Adrenal gland (tissue), 12 donors: ENCODE measurements around the gene FAM228B. TPM values are rescaled to one million over a fixed set of nuclear protein-coding genes. Genes with fewer than 3 reads are reported as not detected.
"Not testable (repeated sequence)": the region's sequence is repeated elsewhere in the genome, so short reads cannot be mapped to it uniquely, and the experiment has no call there.

ENCODE experiments used
- DNase-seq, 7 donors: peaks; one replicate each; pipeline ENCODE4 v3.0.0-alpha.2; 2019 to 2020
- H3K27ac ChIP-seq, 5 donors: fragments of 200-600 bp; sonication (generic) in 4 of 5; 1 replicate in 3 of 5; 2 replicates in 2 of 5; pipeline versions ENCODE4 v1.5.1 to v1.8.0; 2016 to 2020; ENCODE audit warnings: mild to moderate bottlenecking in 1 of 5
- H3K27me3 ChIP-seq: fragments of 200-600 bp; 2 replicates; pipeline ENCODE4 v1.8.0; 2021
- H3K36me3 ChIP-seq, 2 donors: fragments of 200-600 bp; replicated peaks in 1 of 2; 1 replicate in 1 of 2; 2 replicates in 1 of 2; pipeline versions ENCODE4 v1.5.1 to v1.8.0; 2018 to 2022
- H3K4me1 ChIP-seq, 2 donors: fragments of 200-600 bp; replicated peaks in 1 of 2; 1 replicate in 1 of 2; 2 replicates in 1 of 2; pipeline versions ENCODE4 v1.5.1 to v1.8.0; 2018 to 2021
- H3K4me3 ChIP-seq, 4 donors: fragments of 200-600 bp; sonication (generic) in 3 of 4; one replicate each; pipeline ENCODE4 v1.5.1; 2016 to 2018
- H3K9me3 ChIP-seq, 3 donors: fragments of 200-600 bp; sonication (generic) in 1 of 3; replicated peaks in 1 of 3; 1 replicate in 2 of 3; 2 replicates in 1 of 3; pipeline versions ENCODE4 v1.5.1 to v1.8.0; 2016 to 2021
- POLR2A ChIP-seq, 2 donors: fragments of 450-650 bp; IDR thresholded peaks; one replicate each; pipeline ENCODE4 v1.6.1; 2017; ENCODE audit warnings: antibody characterized with exemption in 2 of 2, mild to moderate bottlenecking in 2 of 2, moderate library complexity in 1 of 2
- WGBS, 4 donors: extraction: QIAGEN DNeasy Blood & Tissue Kit in 2 of 4; methylation state at CpG; one replicate each; pipeline versions ENCODE4 v1.1.5 to v1.1.7; 2013 to 2017; 5-methylcytosine and 5-hydroxymethylcytosine counted together
- intact Hi-C, 2 donors: fragments of 100-400 bp; cut with DNase I; formaldehyde crosslinking; loops; one replicate each; pipeline versions ENCODE4 v1.14.1 to v1.15.0; 2022 to 2023
- polyA plus RNA-seq, 3 donors: library from polyadenylated mRNA; stranded (reverse); fragments of 200-250 nt in 2 of 3; fragments of 350-450 nt in 1 of 3; fragmentation: Illumina TruSeq in 1 of 3; extraction: RNeasy Lipid Tissue Mini Kit (QIAGEN cat#74804) in 1 of 3; gene quantifications; one replicate each; pipeline ENCODE4 v1.2.3, GENCODE V29; 2013 to 2014
- total RNA-seq, 9 donors: library from RNA; depleted of rRNA in 4 of 9; stranded (reverse); fragments of >200 nt in 4 of 9; fragments of 120-200 nt in 1 of 9; fragmentation: NEBNext Ultra II Directional in 1 of 9; extraction: Animal tissue kit (Norgen Biotek cat#: 25700) in 1 of 9; gene quantifications; one replicate each; pipeline versions ENCODE4 v1.1.0 to v1.2.4, GENCODE V29; 2013 to 2023
- TF ChIP-seq, protein P1 (sequence below), 6 experiments: fragments of 450-650 bp in 4 of 6; fragments of 200-600 bp in 2 of 6; sonication (generic) in 1 of 6; IDR thresholded peaks; 1 replicate in 5 of 6; 2 replicates in 1 of 6; pipeline versions ENCODE4 v1.5.1 to v1.8.0; 2016 to 2021; ENCODE audit warnings: antibody characterized with exemption in 6 of 6, mild to moderate bottlenecking in 2 of 6, moderate library complexity in 1 of 6
- donor health status: healthy with polysubstance abuse.
- donor health status: Bipolar disorder and iron deficiency.
- donor health status: DM: yes; HTN: yes; CAD: no.
- donor health status: DM: no; HTN: no; CAD: no.
- donor health status: DM: no; HTN: no; CAD: no.
- donor health status: DM: yes; HTN: yes; CAD: no.

The FAM228B gene
- total and polyA plus RNA-seq, 12 donors = 1.9 to 141 (median 29.2) TPM

DNA sequence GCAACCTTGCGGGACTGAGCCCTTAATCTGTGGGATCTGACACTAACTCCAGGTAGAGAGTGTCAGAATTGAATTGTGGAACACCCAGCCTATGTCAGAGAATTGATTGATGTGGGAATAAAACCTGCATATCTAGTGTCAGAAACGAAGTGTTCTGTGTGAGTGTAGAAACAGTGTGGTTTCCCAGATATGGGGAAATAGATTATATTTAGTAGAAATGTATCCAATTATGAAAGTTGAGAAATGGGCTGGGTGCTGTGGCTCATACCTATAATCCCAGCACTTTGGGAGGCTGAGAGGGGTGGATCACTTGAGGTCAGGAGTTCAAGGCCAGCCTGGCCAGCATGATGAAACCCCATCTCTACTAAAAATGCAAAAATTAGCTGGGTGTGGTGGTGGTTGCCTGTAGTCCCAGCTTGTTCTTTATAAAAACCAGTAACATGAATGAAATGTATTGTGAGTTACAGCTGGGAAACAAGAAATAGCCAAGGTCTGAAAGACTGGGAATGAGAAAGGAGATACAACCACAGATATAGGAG lies 34.4 kb upstream of the FAM228B start:
- H3K27me3 ChIP-seq = no peaks in the 10 kb centered on the region
- DNase-seq = no peak
- 67 to 85% (median 79%) methylated on average over 2 of the region's 2 CpGs for WGBS, 4 donors
- peaks cover 0 to 6% of the 10 kb centered on the region in 2 donors for H3K36me3 ChIP-seq
- no peak overlapping the region for H3K27ac ChIP-seq
- no peak for TF ChIP-seq POLR2A (IDR thresholded peaks at IDR 0.05)
- TF ChIP-seq, protein P1, sequence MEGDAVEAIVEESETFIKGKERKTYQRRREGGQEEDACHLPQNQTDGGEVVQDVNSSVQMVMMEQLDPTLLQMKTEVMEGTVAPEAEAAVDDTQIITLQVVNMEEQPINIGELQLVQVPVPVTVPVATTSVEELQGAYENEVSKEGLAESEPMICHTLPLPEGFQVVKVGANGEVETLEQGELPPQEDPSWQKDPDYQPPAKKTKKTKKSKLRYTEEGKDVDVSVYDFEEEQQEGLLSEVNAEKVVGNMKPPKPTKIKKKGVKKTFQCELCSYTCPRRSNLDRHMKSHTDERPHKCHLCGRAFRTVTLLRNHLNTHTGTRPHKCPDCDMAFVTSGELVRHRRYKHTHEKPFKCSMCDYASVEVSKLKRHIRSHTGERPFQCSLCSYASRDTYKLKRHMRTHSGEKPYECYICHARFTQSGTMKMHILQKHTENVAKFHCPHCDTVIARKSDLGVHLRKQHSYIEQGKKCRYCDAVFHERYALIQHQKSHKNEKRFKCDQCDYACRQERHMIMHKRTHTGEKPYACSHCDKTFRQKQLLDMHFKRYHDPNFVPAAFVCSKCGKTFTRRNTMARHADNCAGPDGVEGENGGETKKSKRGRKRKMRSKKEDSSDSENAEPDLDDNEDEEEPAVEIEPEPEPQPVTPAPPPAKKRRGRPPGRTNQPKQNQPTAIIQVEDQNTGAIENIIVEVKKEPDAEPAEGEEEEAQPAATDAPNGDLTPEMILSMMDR (IDR thresholded peaks at IDR 0.05) = no peak
- H3K9me3 ChIP-seq = no peaks in the 10 kb centered on the region
- H3K4me3 ChIP-seq = no peak overlapping the region
- intact Hi-C loops = loop anchor here (10.0 kb wide), 1 partner anchor 264 kb away; no protein-coding TSS in a partner anchor
- H3K4me1 ChIP-seq = peaks cover 0 to 8% of the 10 kb centered on the region in 2 donors

DNA sequence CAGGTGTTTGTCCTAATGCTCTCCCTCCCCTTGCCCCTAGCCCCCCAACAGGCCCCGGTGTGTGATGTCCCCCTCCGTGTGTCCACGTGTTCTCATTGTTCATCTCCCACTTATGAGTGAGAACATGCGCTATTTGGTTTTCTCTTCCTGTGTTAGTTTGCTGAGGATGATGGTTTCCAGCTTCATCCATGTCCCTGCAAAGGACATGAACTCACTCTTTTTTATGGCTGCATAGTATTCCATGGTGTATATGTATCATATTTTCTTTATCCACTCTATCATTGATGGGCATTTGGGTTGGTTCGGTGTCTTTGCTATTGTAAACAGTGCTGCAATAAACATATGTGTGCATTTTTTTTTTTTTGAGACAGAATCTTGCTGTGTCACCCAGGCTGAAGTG lies 30.0 kb upstream of the FAM228B start:
- intact Hi-C loops = not testable (repeated sequence)
- 87 to 100% (median 97%) methylated on average over 4 to 5 of the region's 5 CpGs for WGBS, 4 donors

DNA sequence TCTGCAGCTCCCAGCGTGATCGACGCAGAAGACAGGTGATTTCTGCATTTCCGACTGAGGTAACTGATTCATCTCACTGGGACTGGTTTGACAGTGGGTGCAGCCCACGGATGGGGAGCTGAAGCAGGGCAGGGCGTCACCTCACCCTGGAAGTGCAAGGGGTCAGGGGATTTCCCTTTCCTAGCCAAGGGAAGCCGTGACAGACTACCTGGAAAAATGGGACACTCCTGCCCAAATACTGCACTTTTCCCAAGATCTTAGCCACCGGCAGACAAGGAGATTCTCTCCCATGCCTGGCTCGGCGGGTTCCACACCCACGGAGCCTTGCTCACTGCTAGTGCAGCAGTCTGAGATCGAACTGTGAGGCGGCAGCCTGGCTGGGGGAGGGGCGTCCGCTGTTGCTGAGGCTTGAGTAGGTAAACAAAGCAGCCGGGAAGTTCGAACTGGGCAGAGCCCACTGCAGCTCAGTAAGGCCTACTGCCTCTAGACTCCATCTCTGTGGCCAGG lies 28.0 kb upstream of the FAM228B start:
- DNase-seq, H3K9me3 ChIP-seq, intact Hi-C loops, H3K4me1 ChIP-seq, H3K27me3 ChIP-seq, H3K27ac ChIP-seq, H3K4me3 ChIP-seq: not testable (repeated sequence)
- 86 to 93% (median 88%) methylated on average over 14 to 17 of the region's 17 CpGs for WGBS, 4 donors
- peaks cover 0 to 14% of the 10 kb centered on the region in 2 donors for H3K36me3 ChIP-seq

More for the DNA sequence above, 30.0 kb upstream of the FAM228B start:
- not testable (repeated sequence) for H3K4me1 ChIP-seq, H3K9me3 ChIP-seq, H3K27ac ChIP-seq, DNase-seq, H3K4me3 ChIP-seq, H3K27me3 ChIP-seq
- peaks cover 0 to 14% of the 10 kb centered on the region in 2 donors for H3K36me3 ChIP-seq

DNA sequence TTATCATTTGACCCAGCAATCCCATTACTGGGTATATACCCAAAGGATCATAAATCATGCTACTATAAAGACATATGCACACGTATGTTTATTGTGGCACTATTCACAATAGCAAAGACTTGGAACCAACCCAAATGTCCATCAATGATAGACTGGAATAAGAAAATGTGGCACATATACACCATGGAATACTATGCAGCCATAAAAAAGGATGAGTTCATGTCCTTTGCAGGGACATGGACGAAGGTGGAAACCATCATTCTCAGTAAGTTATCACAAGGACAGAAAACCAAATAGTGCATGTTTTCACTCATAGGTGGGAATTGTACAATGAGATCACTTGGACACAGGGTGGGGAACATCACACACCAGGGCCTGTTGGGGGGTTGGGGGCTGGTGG lies 22.5 kb upstream of the FAM228B start:
- intact Hi-C loops = not testable (repeated sequence)
- WGBS, 4 donors = 90 to 96% (median 91%) methylated on average over 2 of the region's 2 CpGs

DNA sequence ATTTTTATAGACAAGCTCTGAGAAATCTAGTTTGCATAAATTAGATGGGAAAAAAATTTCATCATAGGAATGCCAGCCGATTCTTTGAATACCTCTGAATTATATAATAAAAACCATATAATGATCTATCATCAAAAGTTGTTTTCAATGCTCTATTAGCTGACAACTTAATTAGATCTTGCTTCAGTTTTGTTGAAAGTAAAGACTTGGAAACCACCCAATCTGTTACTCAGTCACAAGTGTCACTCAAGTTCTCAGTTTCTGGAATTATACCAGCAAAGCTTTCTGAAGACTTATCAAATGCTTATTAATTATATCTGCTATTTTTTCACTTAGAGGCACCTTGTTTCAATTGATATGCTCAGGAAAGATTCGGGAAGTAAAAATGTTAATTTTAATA lies 21.3 kb upstream of the FAM228B start:
- 65 to 96% (median 93%) methylated on average over 2 of the region's 2 CpGs for WGBS, 4 donors
- no peak for TF ChIP-seq POLR2A (IDR thresholded peaks at IDR 0.05)
- TF ChIP-seq, protein P1 (IDR thresholded peaks at IDR 0.05) = no peak
- intact Hi-C loops = no loop called here
- H3K36me3 ChIP-seq = no peaks in the 10 kb centered on the region
- no peaks in the 10 kb centered on the region for H3K4me1 ChIP-seq
- H3K27ac ChIP-seq = no peak overlapping the region
- H3K4me3 ChIP-seq = no peak overlapping the region
- H3K9me3 ChIP-seq = no peaks in the 10 kb centered on the region
- no peak for DNase-seq
- H3K27me3 ChIP-seq = no peaks in the 10 kb centered on the region

More for the DNA sequence above, 22.5 kb upstream of the FAM228B start:
- not testable (repeated sequence) for H3K4me1 ChIP-seq, H3K27ac ChIP-seq, H3K36me3 ChIP-seq, H3K4me3 ChIP-seq, DNase-seq, H3K9me3 ChIP-seq, H3K27me3 ChIP-seq

DNA sequence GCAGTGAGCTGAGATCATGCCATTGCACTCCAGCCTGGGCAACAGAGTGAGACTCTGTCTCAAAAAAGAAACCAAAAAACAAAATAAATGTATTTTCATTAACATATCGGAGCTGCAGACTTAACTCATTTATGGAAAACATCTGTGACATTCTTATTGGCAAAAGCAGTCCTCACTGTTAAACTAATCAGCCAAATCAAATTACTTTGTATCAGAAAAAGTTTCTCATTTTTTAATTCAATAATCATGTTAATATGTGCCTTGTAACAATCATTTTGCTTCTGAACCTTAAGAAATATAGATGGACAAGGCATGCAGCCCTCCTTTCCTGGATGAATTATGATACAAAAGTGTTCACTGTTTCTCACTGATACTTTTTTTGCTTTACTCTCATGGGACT lies 20.6 kb upstream of the FAM228B start:
- intact Hi-C loops = no loop called here
- Histone ChIP-seq H3K27ac (no peak overlapping the region), H3K27me3 (no peaks in the 10 kb centered on the region), H3K4me1 (no peaks in the 10 kb centered on the region), H3K9me3 (no peaks in the 10 kb centered on the region), H3K4me3 (no peak overlapping the region), H3K36me3 (no peaks in the 10 kb centered on the region)
- WGBS, 4 donors = 91 to 97% (median 91%) methylated on average over 1 of the region's 1 CpG
- no peak for DNase-seq
- no peak for TF ChIP-seq POLR2A (IDR thresholded peaks at IDR 0.05)
- TF ChIP-seq, protein P1 (IDR thresholded peaks at IDR 0.05) = no peak
